Neural cell (in vitro differentiated cells): ENCODE data around the gene CPE. TPM values are rescaled to one million over a fixed set of nuclear protein-coding genes. Genes with fewer than 3 reads are reported as not detected.

Experiments used
- H2AFZ ChIP-seq: fragments of 200-600, 300-800 bp; sonication (generic), shearing (Covaris generic); 2 replicates; pipeline ENCODE4 v1.6.0; 2014; ENCODE audit warnings: low read depth, mild to moderate bottlenecking, antibody characterized with exemption, low read length, moderate library complexity
- H3F3A ChIP-seq: fragments of 200-600 bp; shearing (Covaris generic); 2 replicates; pipeline ENCODE4 v1.6.1; 2016; ENCODE audit warnings: mild to moderate bottlenecking, moderate library complexity, mixed read lengths, antibody characterized with exemption, low read length; ENCODE audit not compliant: insufficient read depth, poor library complexity, severe bottlenecking
- H3K27ac ChIP-seq: fragments of 200-600, 300-800 bp; sonication (generic), shearing (Covaris generic); 2 replicates; pipeline ENCODE4 v1.5.1; 2014; ENCODE audit warnings: mild to moderate bottlenecking, low read length, moderate library complexity
- H3K27me3 ChIP-seq: fragments of 300-800, 200-600 bp; sonication (generic), shearing (Covaris generic); 2 replicates; pipeline ENCODE4 v1.6.0; 2014; ENCODE audit warnings: mild to moderate bottlenecking, low read depth, low read length, moderate library complexity; ENCODE audit not compliant: insufficient read depth
- H3K36me3 ChIP-seq: fragments of 300-800, 200-600 bp; sonication (generic), shearing (Covaris generic); 2 replicates; pipeline ENCODE4 v1.5.1; 2014; ENCODE audit warnings: mild to moderate bottlenecking, antibody characterized with exemption, low read length, moderate library complexity; ENCODE audit not compliant: insufficient read depth
- H3K4me2 ChIP-seq: fragments of 300-800, 200-600 bp; sonication (generic), shearing (Covaris generic); 2 replicates; pipeline ENCODE4 v1.6.0; 2014; ENCODE audit warnings: mild to moderate bottlenecking, low read length
- H3K4me3 ChIP-seq: fragments of 300-800, 200-600 bp; sonication (generic), shearing (Covaris generic); 2 replicates; pipeline ENCODE4 v1.5.1; 2014; ENCODE audit warnings: mild to moderate bottlenecking, low read length, moderate library complexity
- H3K79me2 ChIP-seq: fragments of 200-600 bp; shearing (Covaris generic); replicated peaks from 2 replicates; pipeline ENCODE4 v1.6.0; 2014; ENCODE audit warnings: mild to moderate bottlenecking, low read length, moderate library complexity; ENCODE audit not compliant: insufficient read depth
- H3K9ac ChIP-seq: fragments of 300-800, 200-600 bp; sonication (generic), shearing (Covaris generic); 2 replicates; pipeline ENCODE4 v1.6.1; 2016; ENCODE audit warnings: mild to moderate bottlenecking, low read length, mixed read lengths
- H3K9me2 ChIP-seq: fragments of 200-600 bp; shearing (Covaris generic); 2 replicates; pipeline ENCODE4 v1.6.1; 2016; ENCODE audit warnings: mild to moderate bottlenecking, low read length, mixed read lengths; ENCODE audit not compliant: insufficient read depth
- H3K9me3 ChIP-seq: fragments of 200-600, 300-800 bp; sonication (generic), shearing (Covaris generic); 2 replicates; pipeline ENCODE4 v1.6.1; 2016; ENCODE audit warnings: mild to moderate bottlenecking, mixed run types, low read length, moderate library complexity, mixed read lengths
- H4K20me1 ChIP-seq: fragments of 200-600 bp; shearing (Covaris generic); 2 replicates; pipeline ENCODE4 v1.6.1; 2016; ENCODE audit warnings: mild to moderate bottlenecking, mixed run types; ENCODE audit not compliant: insufficient read depth
- EP300 ChIP-seq: fragments of 450-650 bp; conservative IDR thresholded peaks from 2 replicates; pipeline ENCODE4 v1.6.1; 2014; ENCODE audit warnings: antibody characterized with exemption, mild to moderate bottlenecking, moderate library complexity; ENCODE audit not compliant: poor library complexity, severe bottlenecking
- EZH2 ChIP-seq: fragments of 200-600, 300-800 bp; shearing (Covaris generic), sonication (generic); IDR thresholded peaks from 2 replicates; pipeline ENCODE4 v1.6.1; 2014; ENCODE audit warnings: antibody characterized with exemption, low read length, borderline replicate concordance, mild to moderate bottlenecking; ENCODE audit not compliant: insufficient read depth, poor library complexity, severe bottlenecking
- MXI1 ChIP-seq: fragments of 450-650 bp; conservative IDR thresholded peaks from 2 replicates; pipeline ENCODE4 v1.6.1; 2014; ENCODE audit warnings: antibody characterized with exemption, mild to moderate bottlenecking; ENCODE audit not compliant: poor library complexity, severe bottlenecking
- POLR2AphosphoS5 ChIP-seq: IDR thresholded peaks from 2 replicates; pipeline ENCODE4 v1.6.1; 2012
- RAD21 ChIP-seq: fragments of 450-650 bp; conservative IDR thresholded peaks from 2 replicates; pipeline ENCODE4 v1.6.1; 2014; ENCODE audit warnings: antibody characterized with exemption, mild to moderate bottlenecking, moderate library complexity
- SMC3 ChIP-seq: fragments of 450-650 bp; conservative IDR thresholded peaks from 2 replicates; pipeline ENCODE4 v1.6.1; 2014; ENCODE audit warnings: antibody characterized with exemption, mild to moderate bottlenecking, moderate library complexity; ENCODE audit not compliant: poor library complexity
- TAF1 ChIP-seq: IDR thresholded peaks from 2 replicates; pipeline ENCODE4 v1.6.1; 2012; ENCODE audit warnings: low read depth
- polyA plus RNA-seq: library from polyadenylated mRNA; depleted of rRNA; stranded (reverse); fragments of >200 nt; gene quantifications from 2 replicates; pipeline ENCODE4 v1.2.3, GENCODE V29; 2014
- TF ChIP-seq, protein P1 (sequence below): fragments of 450-650 bp; IDR thresholded peaks from 2 replicates; pipeline ENCODE4 v1.5.1; 2014; ENCODE audit warnings: antibody characterized with exemption, mild to moderate bottlenecking, moderate library complexity; ENCODE audit not compliant: poor library complexity, severe bottlenecking
- TF ChIP-seq, protein P2 (sequence below): IDR thresholded peaks from 2 replicates; pipeline ENCODE4 v1.6.1; 2012; ENCODE audit warnings: borderline replicate concordance

Gene CPE
- polyA plus RNA-seq, 1 donor from 2014 or later = 678 TPM

DNA sequence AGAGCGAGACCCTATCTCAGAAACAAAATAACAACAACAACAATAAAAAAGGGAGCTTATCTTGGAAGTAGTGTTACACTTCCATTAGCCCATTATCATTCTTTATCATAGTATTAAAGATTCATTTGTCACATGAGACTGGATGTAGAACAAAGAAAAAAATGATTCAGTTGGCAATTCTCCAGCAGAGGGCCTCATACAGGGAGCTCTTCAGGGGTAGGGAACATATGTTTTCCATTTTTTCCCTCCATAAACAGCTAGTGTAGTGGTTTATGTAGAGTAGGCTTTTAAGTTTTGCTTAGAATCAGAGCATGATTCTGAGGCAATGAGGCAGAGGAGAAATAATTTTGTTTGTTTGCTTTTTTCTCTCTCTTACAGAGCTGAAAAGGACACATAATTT, 5.8 kb downstream of the CPE start:
- Histone ChIP-seq H3K79me2 (peaks cover 95% of the 10 kb centered on the region), H2AFZ (no peak overlapping the region), H3K27ac (peak overlapping the region; percentile 40), H3K9ac (no peak overlapping the region), H4K20me1 (no peaks in the 10 kb centered on the region), H3K36me3 (no peaks in the 10 kb centered on the region), H3F3A (peaks cover 3% of the 10 kb centered on the region), H3K4me2 (no peak overlapping the region), H3K27me3 (no peaks in the 10 kb centered on the region), H3K9me2 (no peaks in the 10 kb centered on the region), H3K4me3 (peak overlapping the region; percentile 79), H3K9me3 (no peaks in the 10 kb centered on the region)
- TF ChIP-seq RAD21 (peak; percentile 52), SMC3 (peak; percentile 64), EP300 (no peak), POLR2AphosphoS5 (no peak)
- TF ChIP-seq, protein P1, sequence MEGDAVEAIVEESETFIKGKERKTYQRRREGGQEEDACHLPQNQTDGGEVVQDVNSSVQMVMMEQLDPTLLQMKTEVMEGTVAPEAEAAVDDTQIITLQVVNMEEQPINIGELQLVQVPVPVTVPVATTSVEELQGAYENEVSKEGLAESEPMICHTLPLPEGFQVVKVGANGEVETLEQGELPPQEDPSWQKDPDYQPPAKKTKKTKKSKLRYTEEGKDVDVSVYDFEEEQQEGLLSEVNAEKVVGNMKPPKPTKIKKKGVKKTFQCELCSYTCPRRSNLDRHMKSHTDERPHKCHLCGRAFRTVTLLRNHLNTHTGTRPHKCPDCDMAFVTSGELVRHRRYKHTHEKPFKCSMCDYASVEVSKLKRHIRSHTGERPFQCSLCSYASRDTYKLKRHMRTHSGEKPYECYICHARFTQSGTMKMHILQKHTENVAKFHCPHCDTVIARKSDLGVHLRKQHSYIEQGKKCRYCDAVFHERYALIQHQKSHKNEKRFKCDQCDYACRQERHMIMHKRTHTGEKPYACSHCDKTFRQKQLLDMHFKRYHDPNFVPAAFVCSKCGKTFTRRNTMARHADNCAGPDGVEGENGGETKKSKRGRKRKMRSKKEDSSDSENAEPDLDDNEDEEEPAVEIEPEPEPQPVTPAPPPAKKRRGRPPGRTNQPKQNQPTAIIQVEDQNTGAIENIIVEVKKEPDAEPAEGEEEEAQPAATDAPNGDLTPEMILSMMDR = peak; percentile 68

DNA sequence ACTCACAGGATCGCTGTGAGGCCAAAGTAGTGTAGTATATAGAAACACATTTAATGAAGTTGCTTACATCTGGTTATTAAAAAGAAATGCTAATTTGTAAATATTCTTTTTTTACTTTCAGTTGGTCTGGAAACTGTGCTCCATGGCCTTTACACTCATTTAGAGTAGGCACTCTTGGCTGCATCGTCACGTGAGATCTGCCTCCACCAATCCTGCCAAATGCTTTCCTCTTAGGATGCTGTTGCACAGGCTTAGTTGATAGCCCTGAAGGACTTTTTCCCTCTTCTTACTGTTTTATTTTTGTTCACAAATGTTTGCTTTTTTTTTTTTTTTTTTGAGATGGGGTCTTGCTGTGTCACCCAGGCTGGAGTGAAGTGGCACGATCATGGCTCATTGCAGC, 6.3 kb downstream of the CPE start:
- Histone ChIP-seq H3K9me3 (no peaks in the 10 kb centered on the region), H3K27ac (peak overlapping the region; percentile 6), H3K9me2 (no peaks in the 10 kb centered on the region), H3K4me2 (no peak overlapping the region), H4K20me1 (no peaks in the 10 kb centered on the region), H3K27me3 (no peaks in the 10 kb centered on the region), H3K9ac (no peak overlapping the region), H3K79me2 (peaks cover 97% of the 10 kb centered on the region), H2AFZ (no peak overlapping the region), H3K4me3 (no peak overlapping the region), H3K36me3 (no peaks in the 10 kb centered on the region), H3F3A (peaks cover 2% of the 10 kb centered on the region)
- TF ChIP-seq EP300 = no peak
- no peak for TF ChIP-seq RAD21
- no peak for TF ChIP-seq POLR2AphosphoS5
- TF ChIP-seq, protein P1 = no peak
- TF ChIP-seq EZH2 = no peak
- TF ChIP-seq, protein P2, sequence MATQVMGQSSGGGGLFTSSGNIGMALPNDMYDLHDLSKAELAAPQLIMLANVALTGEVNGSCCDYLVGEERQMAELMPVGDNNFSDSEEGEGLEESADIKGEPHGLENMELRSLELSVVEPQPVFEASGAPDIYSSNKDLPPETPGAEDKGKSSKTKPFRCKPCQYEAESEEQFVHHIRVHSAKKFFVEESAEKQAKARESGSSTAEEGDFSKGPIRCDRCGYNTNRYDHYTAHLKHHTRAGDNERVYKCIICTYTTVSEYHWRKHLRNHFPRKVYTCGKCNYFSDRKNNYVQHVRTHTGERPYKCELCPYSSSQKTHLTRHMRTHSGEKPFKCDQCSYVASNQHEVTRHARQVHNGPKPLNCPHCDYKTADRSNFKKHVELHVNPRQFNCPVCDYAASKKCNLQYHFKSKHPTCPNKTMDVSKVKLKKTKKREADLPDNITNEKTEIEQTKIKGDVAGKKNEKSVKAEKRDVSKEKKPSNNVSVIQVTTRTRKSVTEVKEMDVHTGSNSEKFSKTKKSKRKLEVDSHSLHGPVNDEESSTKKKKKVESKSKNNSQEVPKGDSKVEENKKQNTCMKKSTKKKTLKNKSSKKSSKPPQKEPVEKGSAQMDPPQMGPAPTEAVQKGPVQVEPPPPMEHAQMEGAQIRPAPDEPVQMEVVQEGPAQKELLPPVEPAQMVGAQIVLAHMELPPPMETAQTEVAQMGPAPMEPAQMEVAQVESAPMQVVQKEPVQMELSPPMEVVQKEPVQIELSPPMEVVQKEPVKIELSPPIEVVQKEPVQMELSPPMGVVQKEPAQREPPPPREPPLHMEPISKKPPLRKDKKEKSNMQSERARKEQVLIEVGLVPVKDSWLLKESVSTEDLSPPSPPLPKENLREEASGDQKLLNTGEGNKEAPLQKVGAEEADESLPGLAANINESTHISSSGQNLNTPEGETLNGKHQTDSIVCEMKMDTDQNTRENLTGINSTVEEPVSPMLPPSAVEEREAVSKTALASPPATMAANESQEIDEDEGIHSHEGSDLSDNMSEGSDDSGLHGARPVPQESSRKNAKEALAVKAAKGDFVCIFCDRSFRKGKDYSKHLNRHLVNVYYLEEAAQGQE = no peak
- TF ChIP-seq SMC3 = no peak
- TF ChIP-seq TAF1 = no peak
- TF ChIP-seq MXI1 = no peak
